H1 (cell line): ENCODE data around the gene SIK3. TPM values are rescaled to one million over a fixed set of nuclear protein-coding genes. Genes with fewer than 3 reads are reported as not detected.

ENCODE experiments used
- CTCF ChIA-PET: fragments of 300-600 bp; sonication (Branson Sonifier 250); formaldehyde crosslinking; loops from one replicate; lab custom pipeline; 2021; ENCODE audit not compliant: partially characterized antibody; lab: Charles Lee
- POLR2A ChIA-PET: fragments of 300-600 bp; sonication (Branson Sonifier 250); formaldehyde crosslinking; loops from one replicate; lab custom pipeline; 2021; ENCODE audit warnings: inconsistent platforms; ENCODE audit not compliant: partially characterized antibody; lab: Charles Lee
- DNase-seq, 2 experiments: peaks; one replicate each; pipeline versions ENCODE4 v3.0.0 to v3.0.0-alpha.2; 2010 to 2022; ENCODE audit warnings: low spot score in 2 of 2, low read depth in 1 of 2, mixed read lengths in 1 of 2
- FAIRE-seq: peaks from 2 replicates; lab custom pipeline; 2011; peaks lifted over from hg19 to GRCh38; lab: Jason Lieb, UNC
- H2AFZ ChIP-seq: 2 replicates; pipeline ENCODE4 v1.8.1; 2012; ENCODE audit warnings: low read length, inconsistent platforms
- H2AK5ac ChIP-seq: 2 replicates; pipeline ENCODE4 v1.6.1; 2013; ENCODE audit warnings: low read depth, low read length
- H2BK120ac ChIP-seq: replicated peaks from 2 replicates; pipeline ENCODE3; 2013; ENCODE audit warnings: low read depth, low read length, inconsistent platforms
- H2BK12ac ChIP-seq: 2 replicates; pipeline ENCODE4 v1.6.1; 2013; ENCODE audit warnings: low read depth, low read length
- H2BK15ac ChIP-seq: 2 replicates; pipeline ENCODE4 v1.6.1; 2013; ENCODE audit warnings: low read length
- H2BK20ac ChIP-seq: 2 replicates; pipeline ENCODE4 v1.6.1; 2013; ENCODE audit warnings: low read length
- H2BK5ac ChIP-seq: 2 replicates; pipeline ENCODE4 v1.6.1; 2013; ENCODE audit warnings: low read depth, low read length
- H3K14ac ChIP-seq: 2 replicates; pipeline ENCODE4 v1.6.1; 2013; ENCODE audit warnings: inconsistent platforms; ENCODE audit not compliant: insufficient read length
- H3K18ac ChIP-seq: 2 replicates; pipeline ENCODE4 v1.6.1; 2013; ENCODE audit warnings: low read length; ENCODE audit errors: extremely low read depth
- H3K23ac ChIP-seq: 2 replicates; pipeline ENCODE4 v1.6.1; 2013; ENCODE audit warnings: inconsistent platforms; ENCODE audit not compliant: insufficient read length
- H3K23me2 ChIP-seq: 2 replicates; pipeline ENCODE4 v1.6.1; 2013; ENCODE audit warnings: low read depth, low read length
- H3K27ac ChIP-seq: 2 replicates; pipeline ENCODE4 v1.6.1; 2011; ENCODE audit warnings: low read depth, low read length, inconsistent platforms
- H3K27me3 ChIP-seq, 4 experiments: replicated peaks in 1 of 4; 1 replicate in 1 of 4; 2 replicates in 3 of 4; pipeline versions ENCODE4 v1.6.1 to v1.8.1; 2011 to 2013; ENCODE audit warnings: low read length in 3 of 4, mild to moderate bottlenecking in 3 of 4, inconsistent platforms in 2 of 4, mixed read lengths in 2 of 4, moderate library complexity in 1 of 4; ENCODE audit not compliant: control insufficient read depth in 3 of 4, insufficient read depth in 3 of 4; ENCODE audit errors: extremely low read depth in 1 of 4
- H3K36me3 ChIP-seq, 4 experiments: 2 replicates each; pipeline versions ENCODE4 v1.6.1 to v1.8.1; 2011 to 2013; ENCODE audit warnings: mild to moderate bottlenecking in 4 of 4, low read length in 3 of 4, moderate library complexity in 2 of 4, control low read depth in 1 of 4, inconsistent platforms in 1 of 4; ENCODE audit not compliant: insufficient read depth in 4 of 4, control insufficient read depth in 2 of 4
- H3K4ac ChIP-seq: replicated peaks from 2 replicates; pipeline ENCODE3; 2013; ENCODE audit warnings: low read length, low read depth, mixed read lengths, inconsistent platforms; ENCODE audit not compliant: insufficient read length
- H3K4me1 ChIP-seq, 4 experiments: replicated peaks in 1 of 4; 1 replicate in 1 of 4; 2 replicates in 3 of 4; pipeline versions ENCODE4 v1.6.1 to v1.8.1; 2011 to 2013; ENCODE audit warnings: low read length in 3 of 4, inconsistent platforms in 2 of 4, mixed read lengths in 1 of 4; ENCODE audit not compliant: insufficient read depth in 4 of 4, control insufficient read depth in 3 of 4
- H3K4me2 ChIP-seq, 2 experiments: 2 replicates each; pipeline versions ENCODE4 v1.6.1 to v1.8.1; 2011 to 2013; ENCODE audit warnings: low read depth in 2 of 2, low read length in 2 of 2, control low read depth in 1 of 2, inconsistent platforms in 1 of 2, mild to moderate bottlenecking in 1 of 2; ENCODE audit not compliant: insufficient read depth in 1 of 2
- H3K4me3 ChIP-seq, 4 experiments: fragments of 200-600, 300-600 bp in 1 of 4; sonication (generic), shearing (Covaris generic), sonication (Bioruptor Twin) in 1 of 4; 2 replicates each; pipeline versions ENCODE4 v1.5.1 to v1.8.1; 2011 to 2016; ENCODE audit warnings: low read length in 4 of 4, low read depth in 3 of 4, control low read depth in 2 of 4, inconsistent platforms in 2 of 4, mild to moderate bottlenecking in 2 of 4, mixed read lengths in 1 of 4, moderate library complexity in 1 of 4; ENCODE audit not compliant: insufficient read depth in 2 of 4; ENCODE audit errors: extremely low read depth in 1 of 4
- H3K56ac ChIP-seq: replicated peaks from 2 replicates; pipeline ENCODE3; 2013; ENCODE audit warnings: low read depth, mild to moderate bottlenecking, mixed read lengths, low read length, inconsistent platforms; ENCODE audit not compliant: insufficient read length
- H3K79me1 ChIP-seq: 2 replicates; pipeline ENCODE4 v1.6.1; 2013; ENCODE audit warnings: low read depth, low read length, control low read depth
- H3K79me2 ChIP-seq, 2 experiments: 2 replicates each; pipeline versions ENCODE4 v1.6.1 to v1.8.1; 2012 to 2013; ENCODE audit warnings: low read length in 2 of 2, mild to moderate bottlenecking in 2 of 2, inconsistent platforms in 1 of 2; ENCODE audit not compliant: insufficient read depth in 2 of 2, control insufficient read depth in 1 of 2
- H3K9ac ChIP-seq, 4 experiments: replicated peaks in 1 of 4; 1 replicate in 1 of 4; 2 replicates in 3 of 4; pipeline versions ENCODE4 v1.6.1 to v1.8.1; 2011 to 2013; ENCODE audit warnings: low read depth in 3 of 4, low read length in 3 of 4, control low read depth in 2 of 4, mild to moderate bottlenecking in 2 of 4, moderate library complexity in 2 of 4, inconsistent platforms in 1 of 4; ENCODE audit errors: extremely low read depth in 1 of 4
- H3K9me3 ChIP-seq, 2 experiments: 2 replicates each; pipeline versions ENCODE4 v1.6.1 to v1.8.1; 2012 to 2013; ENCODE audit warnings: mild to moderate bottlenecking in 2 of 2, moderate library complexity in 2 of 2, control low read depth in 1 of 2, inconsistent platforms in 1 of 2, low read depth in 1 of 2, low read length in 1 of 2, mixed read lengths in 1 of 2; ENCODE audit not compliant: insufficient read depth in 2 of 2
- H4K20me1 ChIP-seq, 2 experiments: replicated peaks in 1 of 2; 2 replicates each; pipeline versions ENCODE3 to v1.8.1; 2011 to 2013; ENCODE audit warnings: inconsistent platforms in 2 of 2, low read length in 2 of 2, mild to moderate bottlenecking in 1 of 2; ENCODE audit not compliant: insufficient read depth in 2 of 2, control insufficient read depth in 1 of 2
- H4K5ac ChIP-seq: 2 replicates; pipeline ENCODE4 v1.6.1; 2013; ENCODE audit warnings: low read length, low read depth, mixed read lengths, inconsistent platforms; ENCODE audit not compliant: insufficient read length
- H4K8ac ChIP-seq: 2 replicates; pipeline ENCODE4 v1.8.0; 2013; ENCODE audit warnings: mild to moderate bottlenecking, moderate library complexity, low read length, inconsistent platforms; ENCODE audit not compliant: insufficient read depth; ENCODE audit errors: extremely low read depth
- H4K91ac ChIP-seq: replicated peaks from 2 replicates; pipeline ENCODE3; 2013; ENCODE audit warnings: low read length, mixed read lengths, inconsistent platforms; ENCODE audit not compliant: insufficient read length
- ASH2L ChIP-seq: fragments of 200-600, 300-600 bp; sonication (generic); IDR thresholded peaks from one replicate; pipeline ENCODE4 v1.7.1; 2017; ENCODE audit warnings: low read length
- BACH1 ChIP-seq: IDR thresholded peaks from 2 replicates; pipeline ENCODE4 v1.6.1; 2012; ENCODE audit warnings: low read length, improper control_type of control experiment
- BRCA1 ChIP-seq: IDR thresholded peaks from 2 replicates; pipeline ENCODE4 v1.6.1; 2012; ENCODE audit warnings: low read depth, low read length, improper control_type of control experiment
- EZH2 ChIP-seq: fragments of 200-600 bp; sonication (generic); IDR thresholded peaks from 2 replicates; pipeline ENCODE4 v1.7.1; 2012; ENCODE audit warnings: low read depth, mild to moderate bottlenecking, moderate library complexity, low read length, inconsistent platforms; ENCODE audit not compliant: severe bottlenecking
- HDAC6 ChIP-seq: IDR thresholded peaks from one replicate; pipeline ENCODE4 v1.7.1; 2012; ENCODE audit warnings: low read depth, mild to moderate bottlenecking, inconsistent platforms, low read length, moderate library complexity
- KDM4A ChIP-seq: IDR thresholded peaks from one replicate; pipeline ENCODE4 v1.7.1; 2012; ENCODE audit warnings: low read depth, mild to moderate bottlenecking, moderate library complexity, low read length, inconsistent platforms; ENCODE audit not compliant: severe bottlenecking
- NRF1 ChIP-seq: IDR thresholded peaks from 2 replicates; pipeline ENCODE4 v1.6.1; 2011; ENCODE audit warnings: mild to moderate bottlenecking, low read depth, low read length, improper control_type of control experiment
- RXRA ChIP-seq: IDR thresholded peaks from 2 replicates; pipeline ENCODE4 v1.6.1; 2011; ENCODE audit warnings: low read depth, mild to moderate bottlenecking, low read length, moderate library complexity; ENCODE audit not compliant: insufficient read depth
- SIRT6 ChIP-seq: IDR thresholded peaks from one replicate; pipeline ENCODE4 v1.7.1; 2012; ENCODE audit warnings: low read length, inconsistent platforms
- SUZ12 ChIP-seq: fragments of 200-600 bp; sonication (generic); IDR thresholded peaks from 2 replicates; pipeline ENCODE4 v1.6.1; 2012; ENCODE audit warnings: mild to moderate bottlenecking, inconsistent platforms, low read length, moderate library complexity, mixed read lengths
- TAF7 ChIP-seq: optimal IDR thresholded peaks from 2 replicates; pipeline ENCODE3; 2011; ENCODE audit warnings: low read depth, mild to moderate bottlenecking, inconsistent platforms, low read length, moderate library complexity, borderline replicate concordance
- TCF12 ChIP-seq: IDR thresholded peaks from 2 replicates; pipeline ENCODE4 v1.6.1; 2011; ENCODE audit warnings: low read depth, mild to moderate bottlenecking, low read length
- TEAD4 ChIP-seq: IDR thresholded peaks from 2 replicates; pipeline ENCODE4 v1.6.1; 2012; ENCODE audit warnings: low read depth, low read length, inconsistent platforms, mixed read lengths
- WGBS, 2 experiments: shearing (Covaris generic) in 1 of 2; methylation state at CpG; one replicate each; pipeline versions ENCODE4 v1.1.6 to v1.1.7; 2013 to 2015; ENCODE audit warnings: low lambda C conversion rate in 2 of 2, mixed read lengths in 2 of 2, inconsistent platforms in 1 of 2, low coverage in 1 of 2, missing lambda C conversion rate in 1 of 2; ENCODE audit not compliant: insufficient replicate concordance in 2 of 2, insufficient coverage in 1 of 2, insufficient read length in 1 of 2; ENCODE audit errors: extremely low coverage in 1 of 2, missing lambda C conversion rate in 1 of 2; 5-methylcytosine and 5-hydroxymethylcytosine counted together
- polyA plus RNA-seq, 7 experiments: library from polyadenylated mRNA; depleted of rRNA in 3 of 7; stranded (reverse) in 5 of 7; unstranded in 2 of 7; fragments of >200 nt in 5 of 7; fragments of 200-250 nt in 2 of 7; gene quantifications; 1 replicate in 5 of 7; 2 replicates in 1 of 7; 4 replicates in 1 of 7; pipeline versions ENCODE4 v1.2.1 to v1.2.3, GENCODE V29; 2011 to 2013; ENCODE audit warnings: missing spikeins in 2 of 7, mixed read lengths in 2 of 7
- total RNA-seq: library from RNA; stranded (reverse); fragmentation: NEBNext Ultra II Directional; extraction: Animal tissue kit (Norgen Biotek cat#: 25700); gene quantifications from 2 replicates; pipeline ENCODE4 v1.2.1, GENCODE V29; 2021
- TF ChIP-seq, protein P1 (sequence below): IDR thresholded peaks from 2 replicates; pipeline ENCODE4 v1.6.1; 2011; ENCODE audit warnings: low read depth, mild to moderate bottlenecking, low read length; ENCODE audit not compliant: insufficient read depth

Gene SIK3
- total and polyA plus RNA-seq, 2 of the 8 experiments (the other 6 are each of a cell fraction or from before 2014, with no cell fraction given): 19.9 to 32.1 TPM

DNA sequence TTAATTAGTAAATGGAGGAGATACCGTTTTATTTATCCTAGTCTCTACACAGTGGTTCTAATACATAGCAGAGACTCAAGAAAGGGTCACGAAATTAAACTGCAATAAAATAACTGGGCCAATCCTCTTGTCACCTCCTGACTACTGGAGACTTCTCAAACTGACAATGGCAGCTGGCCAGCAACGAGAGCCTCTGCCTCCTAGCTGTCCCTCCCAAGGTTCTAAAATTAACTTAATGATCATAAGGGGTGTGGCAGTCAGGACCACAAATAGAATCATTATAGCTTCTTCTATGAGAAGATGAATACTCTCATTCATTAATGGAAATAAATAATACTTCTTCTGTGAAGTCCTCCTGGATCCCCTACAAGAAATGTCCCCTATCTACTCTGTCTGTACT, 197.0 kb downstream of the SIK3 start:
- H4K8ac ChIP-seq: no peak overlapping the region
- H2BK5ac ChIP-seq: no peak overlapping the region
- H3K23ac ChIP-seq: no peak overlapping the region
- no peak overlapping the region for H3K4ac ChIP-seq
- H4K5ac ChIP-seq: no peak overlapping the region
- no peak overlapping the region for H3K4me2 ChIP-seq
- DNase-seq: no peak
- no peaks in the 10 kb centered on the region for H3K27me3 ChIP-seq
- H3K9ac ChIP-seq: no peak overlapping the region
- no peak overlapping the region for H2BK120ac ChIP-seq
- TF ChIP-seq EZH2: no peak
- TF ChIP-seq SUZ12: no peak
- TF ChIP-seq KDM4A: no peak
- TF ChIP-seq BACH1: no peak
- TF ChIP-seq, protein P1, sequence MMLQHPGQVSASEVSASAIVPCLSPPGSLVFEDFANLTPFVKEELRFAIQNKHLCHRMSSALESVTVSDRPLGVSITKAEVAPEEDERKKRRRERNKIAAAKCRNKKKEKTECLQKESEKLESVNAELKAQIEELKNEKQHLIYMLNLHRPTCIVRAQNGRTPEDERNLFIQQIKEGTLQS: no peak
- TF ChIP-seq TAF7: no peak
- TF ChIP-seq TEAD4: no peak
- no peak for TF ChIP-seq TCF12
- TF ChIP-seq HDAC6: no peak
- no peak for TF ChIP-seq ASH2L
- no peak for TF ChIP-seq RXRA
- no peak for TF ChIP-seq SIRT6
- TF ChIP-seq NRF1: no peak
- no peak for TF ChIP-seq BRCA1
- H3K18ac ChIP-seq: no peak overlapping the region
- peaks cover 0 to 3% of the 10 kb centered on the region in 2 experiments; a peak in 1 of 4 replicates for H3K9me3 ChIP-seq
- CTCF ChIA-PET: interaction anchor here (0.6 to 2.0 kb wide), 4 partner anchors 16 to 456 kb away, joined by 3 to 7 read pairs (median 4); no protein-coding TSS in a partner anchor
- H4K20me1 ChIP-seq: no peaks in the 10 kb centered on the region
- H2BK15ac ChIP-seq: no peak overlapping the region
- H2BK12ac ChIP-seq: no peak overlapping the region
- H3K27ac ChIP-seq: no peak overlapping the region
- peaks cover 0 to 4% (median under 1%) of the 10 kb centered on the region in 4 experiments; a peak in 3 of 8 replicates for H3K36me3 ChIP-seq
- H4K91ac ChIP-seq: no peak overlapping the region
- FAIRE-seq: no peak
- H2BK20ac ChIP-seq: no peak overlapping the region
- no peak overlapping the region for H2AFZ ChIP-seq
- H3K56ac ChIP-seq: no peak overlapping the region
- H3K79me2 ChIP-seq: no peaks in the 10 kb centered on the region
- H3K79me1 ChIP-seq: no peaks in the 10 kb centered on the region
- no peaks in the 10 kb centered on the region for H3K4me1 ChIP-seq
- H3K23me2 ChIP-seq: no peaks in the 10 kb centered on the region
- no peak overlapping the region for H2AK5ac ChIP-seq
- POLR2A ChIA-PET: interaction anchor here (1.0 kb wide), 1 partner anchor 243 kb away, joined by 3 read pairs; the partner anchor contains the start of gene PAFAH1B2
- WGBS, 2 experiments: 92% methylated on average over 3 of the region's 3 CpGs; no CpG with 5 or more reads in 1 of the 2 experiments
- H3K14ac ChIP-seq: no peak overlapping the region
- H3K4me3 ChIP-seq: no peak overlapping the region
